ENCODE measurements around the gene CD200.

The CD200 gene

GRCh38 chr3:112405845-112406244 lies 72.9 kb downstream of the CD200 start:
- in situ Hi-C loops (cut with MboI; ENCODE audit: low sequenced_read_pairs) = no loop called here

DNA sequence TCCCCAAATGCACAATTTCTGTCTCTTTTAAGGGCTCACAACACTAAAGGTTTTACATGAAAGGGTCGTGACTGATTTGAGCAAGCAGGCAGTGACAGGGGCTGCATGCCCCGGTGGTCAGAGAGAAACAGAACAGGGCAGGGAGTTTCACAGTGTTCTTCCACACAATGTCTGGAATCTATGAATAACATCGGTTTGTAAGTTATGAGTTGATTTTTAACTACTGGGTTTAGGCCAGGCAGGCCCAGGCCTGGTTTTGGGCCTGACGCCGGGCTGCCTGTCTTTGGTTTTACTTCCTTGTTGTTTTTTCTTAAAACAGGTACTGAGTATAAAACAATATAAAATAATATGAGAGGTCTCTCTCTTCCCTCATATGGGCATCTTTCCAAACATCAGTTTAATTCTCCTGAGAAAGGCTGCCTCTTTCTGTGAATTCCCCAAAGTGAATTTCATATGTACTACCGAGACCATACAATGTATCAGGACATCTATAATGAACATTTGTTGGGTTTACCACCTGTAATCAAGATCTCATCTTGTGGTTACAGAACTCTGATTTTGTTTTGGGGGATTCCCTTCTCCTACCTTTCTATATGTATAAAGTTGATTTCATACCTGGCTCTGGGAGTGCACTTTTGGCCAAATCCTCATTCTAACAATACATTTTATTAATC lies 74.4 kb downstream of the CD200 start:
- in situ Hi-C loops (cut with MboI; ENCODE audit: low sequenced_read_pairs) = no loop called here

- in situ Hi-C loops (cut with MboI; ENCODE audit: low sequenced_read_pairs) = no loop called here
Measured at GRCh38 chr3:112407888-112408702, 75.1 kb downstream of the CD200 start.

DNA sequence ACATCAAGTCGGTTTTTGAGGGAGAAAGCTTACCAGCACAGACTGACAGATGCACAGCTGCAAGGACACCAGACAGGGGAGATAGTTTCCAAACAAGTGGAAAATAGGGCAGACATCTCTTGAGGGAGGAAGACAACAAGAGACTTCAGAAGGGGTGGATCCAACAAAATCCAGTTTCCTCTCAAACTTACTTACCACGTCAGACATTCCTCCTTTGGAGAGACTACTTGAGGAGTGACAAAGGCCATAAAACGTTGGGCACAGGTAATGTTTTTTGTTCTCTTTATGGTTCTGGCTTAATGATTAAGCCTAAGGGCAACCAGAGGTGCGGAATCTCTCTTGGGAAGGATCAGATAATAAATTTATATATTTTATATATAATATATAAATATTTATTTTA lies 76.1 kb downstream of the CD200 start:
- in situ Hi-C loops (cut with MboI; ENCODE audit: low sequenced_read_pairs) = no loop called here

DNA sequence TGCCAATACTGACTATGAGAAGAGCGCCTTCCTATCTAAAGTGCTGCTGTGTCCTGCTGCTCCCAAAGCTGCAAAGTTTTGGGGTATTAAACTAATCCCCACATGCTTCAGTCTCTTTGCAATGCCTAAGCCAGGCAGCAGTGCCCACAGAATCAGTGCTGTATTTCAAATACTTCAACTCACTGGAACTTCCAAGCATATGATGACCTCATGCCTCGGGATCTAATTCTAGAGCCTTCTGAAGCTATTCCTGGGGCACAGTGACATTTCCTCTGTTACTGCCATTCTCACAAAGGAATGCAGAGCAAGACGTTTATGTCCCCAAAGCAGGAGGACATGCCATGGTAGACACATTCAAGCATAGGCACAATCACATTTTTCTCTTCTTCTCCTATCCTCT lies 78.5 kb downstream of the CD200 start:
- in situ Hi-C loops (cut with MboI; ENCODE audit: low sequenced_read_pairs) = no loop called here
